Stimulated activated CD4-positive, alpha-beta T cell treated with anti-CD3 and anti-CD28 coated beads, TNF-alpha, amount 100 ng/mL, for 4 hours (primary cell): ENCODE measurements around the gene TUBE1.

Experiments used
- DNase-seq, 3 experiments: peaks; one replicate each; pipeline ENCODE4 v3.0.0-alpha.2; 2020; ENCODE audit warnings: low read depth in 3 of 3

Gene TUBE1

GRCh38 chr6:112034616-112034995, 52.7 kb downstream of the TUBE1 start:
- DNase-seq = no peak

DNA sequence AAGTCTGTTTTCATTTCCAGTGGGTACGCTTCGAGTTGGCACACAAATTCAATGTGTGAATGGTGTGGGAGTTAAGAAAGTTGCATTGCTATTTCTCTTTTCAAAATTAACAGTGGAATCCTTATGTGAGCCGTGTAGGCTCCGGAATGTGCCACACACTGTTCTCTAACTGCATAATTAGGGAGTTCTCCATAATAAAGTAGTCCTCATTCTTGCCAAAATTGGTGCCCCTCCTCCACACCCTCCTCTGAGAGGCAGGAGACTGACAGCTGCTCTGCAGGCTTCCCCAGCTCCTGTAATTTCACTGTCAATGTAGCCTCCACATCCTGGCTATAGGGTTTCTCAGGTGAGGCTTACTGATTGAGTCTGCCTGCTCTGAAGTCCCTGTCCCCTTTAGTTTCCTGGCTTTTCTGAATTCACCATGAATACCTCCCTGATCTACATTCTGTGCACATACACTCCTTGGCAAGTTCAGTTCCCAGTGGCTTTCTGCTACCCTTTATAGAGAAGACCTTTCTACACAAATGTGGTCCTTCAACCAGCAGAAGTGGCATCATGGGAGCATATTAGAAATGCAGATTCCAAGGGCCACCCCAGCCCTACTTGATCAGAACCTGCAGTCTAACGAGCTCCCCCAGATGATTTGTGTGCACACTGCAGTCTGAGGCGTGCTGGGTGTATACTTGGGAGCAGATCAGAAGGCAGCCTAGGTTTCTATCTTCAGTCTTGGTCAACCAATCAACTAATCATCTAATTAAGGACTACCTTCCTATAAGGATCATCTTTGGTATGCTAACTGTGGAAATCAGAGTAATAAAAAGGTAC, 53.3 kb downstream of the TUBE1 start:
- DNase-seq = no peak

DNA sequence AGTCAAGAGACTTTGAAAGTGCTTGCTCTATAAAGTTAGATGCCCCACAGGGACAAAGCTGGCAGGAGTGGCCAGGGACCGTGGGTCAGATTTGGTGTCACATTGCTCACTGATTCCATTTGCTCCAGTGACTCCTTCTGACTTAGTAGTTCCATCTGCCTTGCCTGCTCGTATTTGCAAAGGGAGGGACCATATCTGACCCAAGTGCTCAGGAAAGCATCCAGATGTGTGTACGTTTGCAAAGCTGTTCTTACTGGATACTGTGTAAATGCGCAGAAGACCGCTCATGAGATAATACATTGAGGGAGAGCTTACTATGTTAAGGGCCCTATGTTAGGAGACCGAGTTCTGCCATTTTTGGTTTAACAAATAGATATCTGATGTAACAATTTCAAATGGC, 54.6 kb downstream of the TUBE1 start:
- no peak for DNase-seq

DNA sequence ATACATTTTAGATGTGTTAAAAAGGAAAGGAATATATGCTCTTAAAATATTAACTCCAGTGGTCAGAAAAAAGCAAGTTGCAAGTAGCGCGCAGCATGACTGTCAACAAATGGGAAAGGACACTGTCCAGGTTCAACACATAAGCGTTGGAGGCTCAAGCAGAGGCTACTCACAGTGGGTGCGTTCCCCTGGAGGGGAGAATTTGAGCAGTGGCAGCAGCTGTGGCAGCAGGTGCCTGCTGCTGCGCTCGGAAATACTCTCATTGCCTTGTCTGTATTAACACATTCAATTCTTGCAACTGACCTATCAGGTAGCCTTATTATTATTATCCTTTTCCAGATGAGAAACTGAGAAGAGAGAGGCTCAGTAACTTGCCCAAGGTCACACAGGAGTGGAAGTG, 55.3 kb downstream of the TUBE1 start:
- no peak for DNase-seq

DNA sequence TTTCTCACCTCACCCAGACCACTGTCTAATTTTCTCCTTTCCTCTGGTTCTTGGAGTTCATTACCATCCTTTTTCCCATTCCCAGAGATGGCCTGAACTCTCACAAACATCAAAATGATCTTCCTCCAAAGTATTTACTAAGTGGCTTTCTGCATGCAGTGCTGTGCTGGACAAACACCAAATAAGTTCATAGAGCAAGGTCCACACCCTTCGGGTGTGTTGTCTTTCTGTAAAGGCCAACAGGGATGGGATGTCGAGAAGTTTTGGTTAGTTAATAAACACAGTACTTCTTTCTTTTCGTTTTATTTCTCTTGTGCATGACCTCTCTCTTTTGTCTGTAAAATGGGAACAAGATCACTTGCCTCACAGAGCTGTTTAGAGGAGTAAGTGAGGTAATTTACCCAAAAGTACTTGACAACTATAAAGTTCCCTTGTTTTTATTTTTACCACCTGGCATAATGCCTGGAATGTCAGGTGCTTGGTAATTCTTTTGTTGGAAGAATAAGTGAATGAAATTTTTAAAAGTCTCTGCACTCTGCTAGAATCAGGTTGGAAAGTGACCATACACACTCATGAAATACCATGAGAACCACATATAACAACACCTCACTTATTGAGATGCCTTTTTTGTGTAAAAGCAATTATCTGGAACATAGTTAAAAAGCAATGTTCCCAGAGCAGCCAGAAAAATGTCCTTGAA, 56.2 kb downstream of the TUBE1 start:
- no peak for DNase-seq

DNA sequence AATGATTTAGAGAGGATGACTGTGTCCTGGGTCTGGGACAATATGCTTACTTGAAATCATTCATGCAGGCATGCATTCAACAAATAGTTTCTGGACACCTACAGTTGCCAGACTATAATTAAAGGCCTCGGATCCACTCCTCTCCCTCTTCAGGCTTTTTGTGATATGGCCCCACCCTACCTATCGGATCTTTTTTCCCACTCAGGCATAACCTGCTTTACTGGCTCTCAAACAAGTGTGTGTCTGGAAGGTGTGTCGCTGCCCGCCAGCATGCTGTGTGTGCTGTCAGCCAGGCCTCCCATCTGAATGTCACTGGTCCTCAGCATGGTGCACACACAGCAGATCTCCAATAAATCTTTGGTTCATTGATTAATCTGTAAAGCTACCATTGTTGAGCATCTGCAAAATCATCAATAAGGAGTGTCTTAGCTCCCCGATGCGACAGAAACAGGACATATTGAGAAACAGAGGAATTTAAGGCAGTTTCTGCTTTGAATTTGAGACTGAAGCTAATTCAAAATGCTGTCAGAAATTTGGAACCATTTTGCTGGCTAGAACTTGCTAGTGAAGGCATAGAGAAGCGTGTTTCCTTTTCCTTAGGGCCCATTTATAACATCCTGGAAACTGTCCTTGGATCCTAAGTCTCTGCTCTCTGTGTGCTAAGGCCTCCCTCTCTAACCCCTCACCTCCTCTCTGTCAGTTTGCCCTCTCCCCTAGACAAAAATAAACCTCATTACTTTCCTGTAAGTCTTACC, 56.9 kb downstream of the TUBE1 start:
- no peak for DNase-seq

DNA sequence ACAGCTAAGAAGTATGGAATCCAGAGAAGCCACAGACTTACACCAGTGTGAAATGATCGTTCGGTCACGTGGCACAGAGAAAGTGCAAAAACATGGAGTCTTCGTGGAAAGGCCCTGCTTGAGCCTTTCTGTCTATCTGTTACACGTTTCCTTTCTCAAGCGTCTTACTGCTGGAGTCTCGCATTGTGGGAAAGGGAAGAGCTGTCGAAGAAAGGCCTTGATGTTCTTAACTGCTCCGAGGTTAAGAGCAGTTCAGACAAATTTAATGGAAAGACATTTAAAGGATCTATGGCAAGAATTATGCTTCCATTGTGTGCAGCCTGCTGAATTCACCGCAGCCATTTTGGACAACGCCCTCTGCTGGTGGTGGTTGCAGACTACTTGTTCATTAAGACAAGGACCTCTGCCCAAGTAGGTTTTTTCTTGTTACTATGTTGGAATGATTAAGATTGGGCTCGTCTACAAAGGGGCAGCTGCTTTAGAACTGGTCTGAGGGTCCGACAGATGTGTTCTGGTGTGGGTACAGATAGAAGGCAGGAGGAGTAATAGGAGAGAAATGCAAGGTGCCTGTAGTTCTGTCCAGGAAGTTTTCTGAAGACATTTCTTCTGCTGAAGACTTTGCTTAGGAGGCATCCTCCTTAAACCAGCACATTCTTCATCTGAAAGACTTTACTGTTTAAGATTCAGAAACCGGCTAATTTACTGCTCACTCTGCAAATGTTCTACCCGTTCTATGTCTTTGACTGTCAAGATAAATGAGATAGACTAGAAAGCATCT, 58.0 kb downstream of the TUBE1 start:
- peak; percentile 41 to 52 (median 49) for DNase-seq

DNA sequence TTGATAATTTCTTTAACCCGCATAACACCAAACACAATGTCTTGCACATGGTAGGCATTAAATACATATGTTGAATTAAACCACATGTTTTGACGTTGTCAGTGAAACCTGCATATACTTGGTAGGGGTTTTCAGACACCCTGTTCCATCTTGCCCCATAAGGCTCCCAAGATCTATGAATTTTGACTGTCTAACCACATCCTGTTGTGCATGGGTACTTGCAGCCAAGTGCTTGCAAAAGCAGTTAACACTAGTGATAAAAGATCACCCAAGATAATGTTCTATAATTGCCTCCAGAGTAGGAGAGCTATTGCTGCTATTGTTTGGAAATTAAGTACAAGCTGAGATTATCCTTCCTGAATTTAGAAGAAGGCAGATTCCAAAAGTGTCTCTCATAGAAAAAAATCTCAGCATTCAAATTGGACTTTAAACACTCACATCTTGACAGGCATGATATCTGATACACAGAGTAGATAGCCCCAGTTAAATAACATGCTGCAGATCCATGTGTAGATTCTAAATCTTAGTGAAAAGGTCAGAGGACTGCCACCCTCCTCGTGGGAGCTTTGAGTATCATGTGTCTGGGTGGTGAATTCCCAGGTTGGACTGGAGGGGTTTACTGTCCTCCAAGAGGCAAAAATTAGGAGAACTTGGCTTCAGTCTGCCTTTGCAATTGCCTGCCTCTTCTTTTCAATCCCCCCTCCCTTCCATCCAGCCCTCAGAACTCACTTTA, 59.2 kb downstream of the TUBE1 start:
- no peak for DNase-seq

- DNase-seq = no peak
These were observed 60.3 kb downstream of the TUBE1 start for GRCh38 chr6:112026933-112027332.

GRCh38 chr6:112024464-112024863, 62.8 kb downstream of the TUBE1 start:
- DNase-seq = no peak

GRCh38 chr6:112022749-112023148, 64.5 kb downstream of the TUBE1 start:
- DNase-seq = no peak

DNA sequence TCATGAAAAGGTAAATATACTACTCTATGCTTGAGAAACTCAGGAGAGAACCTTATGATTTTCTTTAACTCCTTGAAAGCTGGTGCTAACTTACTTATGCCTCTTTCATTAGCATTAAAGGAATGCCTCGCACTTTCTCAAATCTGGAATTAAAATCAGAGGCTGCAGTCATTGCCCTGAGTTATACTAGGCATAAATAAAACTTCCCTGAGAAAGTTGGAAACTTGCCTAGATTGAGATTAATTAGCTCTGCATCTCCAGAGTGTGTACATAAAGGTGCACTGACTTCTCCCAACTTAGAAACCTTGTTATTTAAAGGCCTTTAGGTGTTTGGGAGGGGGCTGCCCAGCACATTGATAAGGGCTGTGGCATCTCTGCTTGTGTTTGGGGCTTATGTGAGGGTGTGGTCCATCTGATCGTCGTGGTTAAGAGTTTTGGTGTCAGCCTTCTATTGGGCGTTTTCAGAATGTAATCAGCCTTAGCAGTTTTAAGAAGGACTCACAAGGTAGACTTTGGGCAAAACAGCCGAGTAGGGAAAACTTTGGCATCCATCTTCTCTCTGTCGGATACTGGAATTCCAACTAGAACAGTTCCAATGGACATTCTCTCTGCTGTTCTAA, 65.5 kb downstream of the TUBE1 start:
- DNase-seq = no peak
